Body of pancreas (tissue), 4 donors: ENCODE results near the gene COX14.

Experiments
- POLR2A ChIP-seq, 3 donors: fragments of 450-650 bp; IDR thresholded peaks; one replicate each; pipeline ENCODE4 v1.6.1; 2016; ENCODE audit warnings: antibody characterized with exemption in 3 of 3, mild to moderate bottlenecking in 2 of 3
- TF ChIP-seq, protein P1 (sequence below), 7 experiments: fragments of 450-650 bp in 4 of 7; fragments of 200-600 bp in 3 of 7; sonication (generic) in 3 of 7; IDR thresholded peaks; one replicate each; pipeline ENCODE4 v1.5.1; 2016 to 2019; ENCODE audit warnings: antibody characterized with exemption in 7 of 7

GRCh38 chr12:50129290-50129689, 17.3 kb downstream of the COX14 start:
- TF ChIP-seq, protein P1, sequence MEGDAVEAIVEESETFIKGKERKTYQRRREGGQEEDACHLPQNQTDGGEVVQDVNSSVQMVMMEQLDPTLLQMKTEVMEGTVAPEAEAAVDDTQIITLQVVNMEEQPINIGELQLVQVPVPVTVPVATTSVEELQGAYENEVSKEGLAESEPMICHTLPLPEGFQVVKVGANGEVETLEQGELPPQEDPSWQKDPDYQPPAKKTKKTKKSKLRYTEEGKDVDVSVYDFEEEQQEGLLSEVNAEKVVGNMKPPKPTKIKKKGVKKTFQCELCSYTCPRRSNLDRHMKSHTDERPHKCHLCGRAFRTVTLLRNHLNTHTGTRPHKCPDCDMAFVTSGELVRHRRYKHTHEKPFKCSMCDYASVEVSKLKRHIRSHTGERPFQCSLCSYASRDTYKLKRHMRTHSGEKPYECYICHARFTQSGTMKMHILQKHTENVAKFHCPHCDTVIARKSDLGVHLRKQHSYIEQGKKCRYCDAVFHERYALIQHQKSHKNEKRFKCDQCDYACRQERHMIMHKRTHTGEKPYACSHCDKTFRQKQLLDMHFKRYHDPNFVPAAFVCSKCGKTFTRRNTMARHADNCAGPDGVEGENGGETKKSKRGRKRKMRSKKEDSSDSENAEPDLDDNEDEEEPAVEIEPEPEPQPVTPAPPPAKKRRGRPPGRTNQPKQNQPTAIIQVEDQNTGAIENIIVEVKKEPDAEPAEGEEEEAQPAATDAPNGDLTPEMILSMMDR (IDR thresholded peaks at IDR 0.05): no peak
- no peak for TF ChIP-seq POLR2A (IDR thresholded peaks at IDR 0.05)
